GM19025 (cell line): ENCODE measurements around the gene CTU2.

ENCODE experiments used
- ATAC-seq: cut with Tn5 transposase; IDR thresholded peaks from one replicate; pipeline ENCODE4 v1.9.1; 2021; ENCODE audit warnings: mild to moderate bottlenecking, low read depth, moderate library complexity; ENCODE audit not compliant: unreplicated experiment

The CTU2 gene

GRCh38 chr16:88741368-88741767, 35.1 kb downstream of the CTU2 start:
- no peak for ATAC-seq

- no peak for ATAC-seq
Observed at GRCh38 chr16:88742896-88743605, 36.7 kb downstream of the CTU2 start.

- no peak for ATAC-seq
Observed at GRCh38 chr16:88743693-88744576, 37.6 kb downstream of the CTU2 start.

GRCh38 chr16:88744577-88745521, 38.5 kb downstream of the CTU2 start:
- ATAC-seq = no peak

- ATAC-seq = no peak
Observed at GRCh38 chr16:88746506-88746905, 40.2 kb downstream of the CTU2 start.

- ATAC-seq = no peak
Observed at GRCh38 chr16:88747588-88748301, 41.4 kb downstream of the CTU2 start.

- ATAC-seq = no peak
Observed at GRCh38 chr16:88748364-88748763, 42.1 kb downstream of the CTU2 start.

GRCh38 chr16:88749358-88749757, 43.1 kb downstream of the CTU2 start:
- no peak for ATAC-seq

GRCh38 chr16:88750854-88751253, 44.6 kb downstream of the CTU2 start:
- no peak for ATAC-seq

- no peak for ATAC-seq
Observed at GRCh38 chr16:88752386-88753002, 46.2 kb downstream of the CTU2 start.

- no peak for ATAC-seq
Observed at GRCh38 chr16:88753191-88753590, 46.9 kb downstream of the CTU2 start.

- ATAC-seq = no peak
Observed at GRCh38 chr16:88753602-88754001, 47.3 kb downstream of the CTU2 start.

- no peak for ATAC-seq
Observed at GRCh38 chr16:88754109-88754911, 48.0 kb downstream of the CTU2 start.

GRCh38 chr16:88754912-88755744, 48.8 kb downstream of the CTU2 start:
- no peak for ATAC-seq

GRCh38 chr16:88755745-88756443, 49.6 kb downstream of the CTU2 start:
- ATAC-seq = no peak

- ATAC-seq = no peak
Observed at GRCh38 chr16:88758227-88758943, 52.1 kb downstream of the CTU2 start.

GRCh38 chr16:88758944-88759244, 52.6 kb downstream of the CTU2 start:
- no peak for ATAC-seq
